K562 (cell line): ENCODE measurements around the gene CEP20. TPM values are rescaled to one million over a fixed set of nuclear protein-coding genes. Genes with fewer than 3 reads are reported as not detected.

ENCODE experiments used
- ATAC-seq: fragments of 200-7000 bp; cut with Tn5 transposase; 3 replicates; pipeline ENCODE4 v1.9.1; 2020; ENCODE audit warnings: moderate library complexity
- BruUV-seq: library from RNA; stranded (reverse); fragments of 400-500 nt; replicated peaks from 2 replicates; lab custom pipeline; 2021; lab: Mats Ljungman, UMichigan
- CTCF ChIA-PET: fragments of 300-600 bp; formaldehyde crosslinking; extraction: SDS; loops from one replicate; lab custom pipeline; 2021; ENCODE audit warnings: low intra/inter-chr PET ratio; lab: Yijun Ruan, JAX
- POLR2A ChIA-PET: fragments of 300-600, 350-650 bp; sonication (Branson Sonifier 250); formaldehyde crosslinking; extraction: SDS; loops from one replicate; lab custom pipeline; 2021; ENCODE audit warnings: antibody characterized with exemption, inconsistent platforms; lab: Yijun Ruan, JAX
- DNase-seq, 4 experiments: peaks; one replicate each; pipeline versions ENCODE4 v3.0.0 to v3.0.0-alpha.2; 2011 to 2018; ENCODE audit warnings: low spot score in 3 of 4, mixed read lengths in 3 of 4; ENCODE audit errors: extremely low read depth in 1 of 4
- FAIRE-seq: peaks from 2 replicates; lab custom pipeline; 2011; peaks lifted over from hg19 to GRCh38; lab: Jason Lieb, UNC
- H2AFZ ChIP-seq: 2 replicates; pipeline ENCODE4 v1.6.0; 2011; ENCODE audit warnings: low read depth, low read length, control low read depth, inconsistent platforms
- H3K27ac ChIP-seq: fragments of 200-600 bp; 3 replicates; pipeline ENCODE4 v1.8.0; 2011; ENCODE audit warnings: low read depth, mild to moderate bottlenecking, control low read depth, inconsistent platforms, low read length, moderate library complexity, mixed read lengths; ENCODE audit errors: extremely low read depth
- H3K27me3 ChIP-seq, 2 experiments: fragments of 300-600 bp in 1 of 2; 2 replicates in 1 of 2; 3 replicates in 1 of 2; pipeline versions ENCODE4 v1.6.0 to v1.8.0; 2011; ENCODE audit warnings: inconsistent platforms in 2 of 2, low read length in 2 of 2, mild to moderate bottlenecking in 1 of 2, mixed read lengths in 1 of 2, moderate library complexity in 1 of 2; ENCODE audit not compliant: control insufficient read depth in 2 of 2, insufficient read depth in 2 of 2
- H3K36me3 ChIP-seq: fragments of 300-600 bp; 3 replicates; pipeline ENCODE4 v1.8.0; 2011; ENCODE audit warnings: mild to moderate bottlenecking, low read length, inconsistent platforms; ENCODE audit not compliant: control insufficient read depth, insufficient read depth
- H3K4me1 ChIP-seq, 2 experiments: fragments of 200-600 bp in 1 of 2; replicated peaks in 1 of 2; 2 replicates in 1 of 2; 3 replicates in 1 of 2; pipeline versions ENCODE4 v1.5.1 to v1.8.0; 2011; ENCODE audit warnings: inconsistent platforms in 2 of 2, low read length in 2 of 2, mild to moderate bottlenecking in 1 of 2, mixed read lengths in 1 of 2, moderate library complexity in 1 of 2; ENCODE audit not compliant: control insufficient read depth in 2 of 2, insufficient read depth in 2 of 2
- H3K4me2 ChIP-seq: 2 replicates; pipeline ENCODE4 v1.6.1; 2011; ENCODE audit warnings: low read length, control low read depth, inconsistent platforms, mixed read lengths; ENCODE audit not compliant: insufficient read depth
- H3K4me3 ChIP-seq: fragments of 200-600 bp; sonication (generic), shearing (Covaris generic); 2 replicates; pipeline ENCODE4 v1.5.1; 2016; ENCODE audit warnings: control low read depth, inconsistent platforms
- H3K79me2 ChIP-seq: fragments of 200-600 bp; 3 replicates; pipeline ENCODE4 v1.8.0; 2011; ENCODE audit warnings: low read length, inconsistent platforms; ENCODE audit not compliant: control insufficient read depth, insufficient read depth
- H3K9ac ChIP-seq, 2 experiments: 2 replicates each; pipeline versions ENCODE4 v1.6.0 to v1.6.1; 2011; ENCODE audit warnings: low read depth in 2 of 2, low read length in 2 of 2, control low read depth in 1 of 2, inconsistent platforms in 1 of 2, mild to moderate bottlenecking in 1 of 2, mixed read lengths in 1 of 2; ENCODE audit not compliant: insufficient read depth in 1 of 2
- H3K9me1 ChIP-seq: one replicate; pipeline ENCODE4 v1.6.0; 2011; ENCODE audit warnings: inconsistent platforms, mild to moderate bottlenecking, low read length, moderate library complexity; ENCODE audit not compliant: control insufficient read depth, insufficient read depth
- H3K9me3 ChIP-seq: replicated peaks from 2 replicates; pipeline ENCODE4 v1.5.1; 2011; ENCODE audit warnings: low read depth, low read length, inconsistent platforms; ENCODE audit not compliant: control insufficient read depth, insufficient read depth
- H4K20me1 ChIP-seq: replicated peaks from 2 replicates; pipeline ENCODE4 v1.6.1; 2011; ENCODE audit warnings: low read length, inconsistent platforms, mixed read lengths; ENCODE audit not compliant: control insufficient read depth, insufficient read depth
- BCOR ChIP-seq: fragments of 450-650 bp; IDR thresholded peaks from 2 replicates; pipeline ENCODE4 v1.6.1; 2016
- PRDM10 ChIP-seq: fragments of 450-650 bp; IDR thresholded peaks from 2 replicates; pipeline ENCODE4 v1.6.1; 2018; ENCODE audit not compliant: partially characterized antibody
- RBM25 ChIP-seq: fragments of 200-400 bp; formaldehyde crosslinking; IDR thresholded peaks from 2 replicates; pipeline ENCODE4 v1.6.1; 2018; ENCODE audit warnings: low read length, low read depth, moderate library complexity; ENCODE audit not compliant: severe bottlenecking
- SRSF9 ChIP-seq: fragments of 200-400 bp; formaldehyde crosslinking; IDR thresholded peaks from 2 replicates; pipeline ENCODE4 v1.6.1; 2017; ENCODE audit warnings: low read depth, low read length, borderline replicate concordance
- WGBS: fragments of 100-300 bp; shearing (Covaris generic); methylation state at CpG from one replicate; pipeline ENCODE4 v1.1.6; 2016; ENCODE audit warnings: low coverage, mixed read lengths; ENCODE audit not compliant: insufficient coverage; ENCODE audit errors: missing lambda C conversion rate; 5-methylcytosine and 5-hydroxymethylcytosine counted together
- in situ Hi-C: fragments of 300-500 bp; cut with MboI; formaldehyde crosslinking; loops from 4 replicates; pipeline ENCODE4 v1.15.0; 2018; ENCODE audit warnings: inconsistent platforms, mixed read lengths
- intact Hi-C: fragments of 100-400 bp; cut with micrococcal nuclease; formaldehyde crosslinking; loops from 2 replicates; pipeline ENCODE4 v1.14.2; 2022
- polyA plus RNA-seq, 8 experiments: library from polyadenylated mRNA; depleted of rRNA in 4 of 8; stranded (reverse) in 5 of 8; unstranded in 3 of 8; fragments of >200 nt; fragmentation: Nextera tagmentation in 2 of 8; fragmentation: Illumina TruSeq in 1 of 8; extraction: Ambion mirVana in 2 of 8; extraction: Trizol in 1 of 8; gene quantifications; 2 replicates each; pipeline versions ENCODE4 v1.2.1 to v1.2.3, GENCODE V29; 2011 to 2014; ENCODE audit warnings: inconsistent platforms in 1 of 8, missing spikeins in 1 of 8
- total RNA-seq, 7 experiments: library from RNA; depleted of rRNA in 6 of 7; stranded (reverse); fragments of >200 nt in 6 of 7; fragmentation: Illumina TruSeq in 2 of 7; extraction: Trizol in 2 of 7; gene quantifications; 2 replicates each; pipeline versions ENCODE4 v1.2.1 to v1.2.3, GENCODE V29; 2011 to 2021; ENCODE audit warnings: low replicate concordance in 1 of 7

The CEP20 gene
- total and polyA plus RNA-seq, 9 of the 15 experiments (the other 6 are each of a cell fraction or from before 2014, with no cell fraction given): 41.3 to 150 (median 104) TPM

- Histone ChIP-seq H3K9me3 (no peaks in the 10 kb centered on the region), H3K4me3 (no peak overlapping the region), H3K9me1 (no peaks in the 10 kb centered on the region), H3K4me1 (no peaks in the 10 kb centered on the region), H3K9ac (no peak overlapping the region), H4K20me1 (no peaks in the 10 kb centered on the region), H3K79me2 (no peaks in the 10 kb centered on the region), H3K27ac (no peak overlapping the region), H3K27me3 (peaks cover 15 to 32% of the 10 kb centered on the region in 2 experiments; a peak in 4 of 5 replicates), H3K4me2 (no peak overlapping the region), H3K36me3 (no peaks in the 10 kb centered on the region), H2AFZ (no peak overlapping the region)
- POLR2A ChIA-PET: interaction anchor here (0.6 kb wide), 1 partner anchor 1043 kb away, joined by 3 read pairs; no protein-coding TSS in a partner anchor
- 3% methylated on average over 10 of the region's 10 CpGs for WGBS
- in situ Hi-C loops: no loop called here
- CTCF ChIA-PET: no interaction called here
- TF ChIP-seq PRDM10 (peak; percentile 48), BCOR (peak; percentile 47; the same call in 1 of the 2 replicates), RBM25 (peak; percentile 76), SRSF9 (no peak)
- BruUV-seq: no TSS peak
- no peak for FAIRE-seq
- no peak for ATAC-seq
- DNase-seq: no peak
- intact Hi-C loops: no loop called here
Observed at GRCh38 chr16:15836965-15837611, 51.3 kb downstream of the CEP20 start.
